ENCODE measurements around the gene CREB3L4.

The CREB3L4 gene

GRCh38 chr1:153938996-153939395 lies 28.7 kb upstream of the CREB3L4 start:
- Histone ChIP-seq H3K4me1 (ENCODE audit: control insufficient read depth, insufficient read depth, low read length, poor library complexity, severe bottlenecking) (peaks cover 14% of the 10 kb centered on the region), H3K36me3 (ENCODE audit: control insufficient read depth, insufficient read depth, low read length) (peaks cover 85% of the 10 kb centered on the region)

GRCh38 chr1:153939476-153939875 lies 28.2 kb upstream of the CREB3L4 start:
- Histone ChIP-seq H3K4me1 (ENCODE audit: control insufficient read depth, insufficient read depth, low read length, poor library complexity, severe bottlenecking) (peaks cover 18% of the 10 kb centered on the region), H3K27me3 (replicated peaks; ENCODE audit: control insufficient read depth, insufficient read depth, low read length, poor library complexity, severe bottlenecking) (no peaks in the 10 kb centered on the region), H3K27ac (ENCODE audit: insufficient read depth, low read length, poor library complexity, severe bottlenecking) (no peak overlapping the region), H3K4me3 (ENCODE audit: insufficient read depth, low read depth, low read length, poor library complexity, severe bottlenecking) (no peak overlapping the region), H3K9me3 (ENCODE audit: control insufficient read depth, low read length) (no peaks in the 10 kb centered on the region), H3K36me3 (ENCODE audit: control insufficient read depth, insufficient read depth, low read length) (peaks cover 80% of the 10 kb centered on the region)
- DNase-seq = no peak

More at GRCh38 chr1:153938996-153939395, 28.7 kb upstream of the CREB3L4 start:
- Histone ChIP-seq H3K27ac (ENCODE audit: insufficient read depth, low read length, poor library complexity, severe bottlenecking) (no peak overlapping the region), H3K4me3 (ENCODE audit: insufficient read depth, low read depth, low read length, poor library complexity, severe bottlenecking) (no peak overlapping the region), H3K27me3 (replicated peaks; ENCODE audit: control insufficient read depth, insufficient read depth, low read length, poor library complexity, severe bottlenecking) (no peaks in the 10 kb centered on the region), H3K9me3 (ENCODE audit: control insufficient read depth, low read length) (no peaks in the 10 kb centered on the region)
- no peak for DNase-seq

- H3K27me3 ChIP-seq (replicated peaks; ENCODE audit: control insufficient read depth, insufficient read depth, low read length, poor library complexity, severe bottlenecking) = no peaks in the 10 kb centered on the region
- peaks cover 21% of the 10 kb centered on the region for H3K4me1 ChIP-seq (ENCODE audit: control insufficient read depth, insufficient read depth, low read length, poor library complexity, severe bottlenecking)
- peaks cover 68% of the 10 kb centered on the region for H3K36me3 ChIP-seq (ENCODE audit: control insufficient read depth, insufficient read depth, low read length)
- DNase-seq = no peak
- no peak overlapping the region for H3K27ac ChIP-seq (ENCODE audit: insufficient read depth, low read length, poor library complexity, severe bottlenecking)
- no peaks in the 10 kb centered on the region for H3K9me3 ChIP-seq (ENCODE audit: control insufficient read depth, low read length)
- H3K4me3 ChIP-seq (ENCODE audit: insufficient read depth, low read depth, low read length, poor library complexity, severe bottlenecking) = no peak overlapping the region
Observed at GRCh38 chr1:153940756-153941155, 26.9 kb upstream of the CREB3L4 start.

- Histone ChIP-seq H3K27ac (ENCODE audit: insufficient read depth, low read length, poor library complexity, severe bottlenecking) (no peak overlapping the region), H3K4me1 (ENCODE audit: control insufficient read depth, insufficient read depth, low read length, poor library complexity, severe bottlenecking) (peaks cover 25% of the 10 kb centered on the region), H3K4me3 (ENCODE audit: insufficient read depth, low read depth, low read length, poor library complexity, severe bottlenecking) (no peak overlapping the region), H3K27me3 (replicated peaks; ENCODE audit: control insufficient read depth, insufficient read depth, low read length, poor library complexity, severe bottlenecking) (no peaks in the 10 kb centered on the region), H3K9me3 (ENCODE audit: control insufficient read depth, low read length) (no peaks in the 10 kb centered on the region), H3K36me3 (ENCODE audit: control insufficient read depth, insufficient read depth, low read length) (peaks cover 55% of the 10 kb centered on the region)
- no peak for DNase-seq
Observed at GRCh38 chr1:153941826-153942725, 25.6 kb upstream of the CREB3L4 start.

- Histone ChIP-seq H3K27me3 (replicated peaks; ENCODE audit: control insufficient read depth, insufficient read depth, low read length, poor library complexity, severe bottlenecking) (no peaks in the 10 kb centered on the region), H3K4me3 (ENCODE audit: insufficient read depth, low read depth, low read length, poor library complexity, severe bottlenecking) (no peak overlapping the region), H3K9me3 (ENCODE audit: control insufficient read depth, low read length) (no peaks in the 10 kb centered on the region), H3K27ac (ENCODE audit: insufficient read depth, low read length, poor library complexity, severe bottlenecking) (peak overlapping the region; percentile 27), H3K4me1 (ENCODE audit: control insufficient read depth, insufficient read depth, low read length, poor library complexity, severe bottlenecking) (peaks cover 25% of the 10 kb centered on the region), H3K36me3 (ENCODE audit: control insufficient read depth, insufficient read depth, low read length) (peaks cover 50% of the 10 kb centered on the region)
- DNase-seq = no peak
Observed at GRCh38 chr1:153942766-153943549, 24.7 kb upstream of the CREB3L4 start.

GRCh38 chr1:153944005-153944826 lies 23.5 kb upstream of the CREB3L4 start:
- peaks cover 25% of the 10 kb centered on the region for H3K4me1 ChIP-seq (ENCODE audit: control insufficient read depth, insufficient read depth, low read length, poor library complexity, severe bottlenecking)
- peak overlapping the region; percentile 77 for H3K27ac ChIP-seq (ENCODE audit: insufficient read depth, low read length, poor library complexity, severe bottlenecking)
- H3K36me3 ChIP-seq (ENCODE audit: control insufficient read depth, insufficient read depth, low read length) = peaks cover 56% of the 10 kb centered on the region

GRCh38 chr1:153944827-153945117 lies 22.9 kb upstream of the CREB3L4 start:
- Histone ChIP-seq H3K4me1 (ENCODE audit: control insufficient read depth, insufficient read depth, low read length, poor library complexity, severe bottlenecking) (peaks cover 25% of the 10 kb centered on the region), H3K36me3 (ENCODE audit: control insufficient read depth, insufficient read depth, low read length) (peaks cover 52% of the 10 kb centered on the region), H3K27ac (ENCODE audit: insufficient read depth, low read length, poor library complexity, severe bottlenecking) (peak overlapping the region; percentile 77), H3K4me3 (ENCODE audit: insufficient read depth, low read depth, low read length, poor library complexity, severe bottlenecking) (peak overlapping the region; percentile 79), H3K9me3 (ENCODE audit: control insufficient read depth, low read length) (no peaks in the 10 kb centered on the region), H3K27me3 (replicated peaks; ENCODE audit: control insufficient read depth, insufficient read depth, low read length, poor library complexity, severe bottlenecking) (no peaks in the 10 kb centered on the region)
- no peak for DNase-seq

More at GRCh38 chr1:153944005-153944826, 23.5 kb upstream of the CREB3L4 start:
- Histone ChIP-seq H3K9me3 (ENCODE audit: control insufficient read depth, low read length) (no peaks in the 10 kb centered on the region), H3K27me3 (replicated peaks; ENCODE audit: control insufficient read depth, insufficient read depth, low read length, poor library complexity, severe bottlenecking) (no peaks in the 10 kb centered on the region), H3K4me3 (ENCODE audit: insufficient read depth, low read depth, low read length, poor library complexity, severe bottlenecking) (peak overlapping the region; percentile 79)
- no peak for DNase-seq

- Histone ChIP-seq H3K27me3 (replicated peaks; ENCODE audit: control insufficient read depth, insufficient read depth, low read length, poor library complexity, severe bottlenecking) (no peaks in the 10 kb centered on the region), H3K36me3 (ENCODE audit: control insufficient read depth, insufficient read depth, low read length) (peaks cover 52% of the 10 kb centered on the region), H3K27ac (ENCODE audit: insufficient read depth, low read length, poor library complexity, severe bottlenecking) (peak overlapping the region; percentile 77), H3K4me1 (ENCODE audit: control insufficient read depth, insufficient read depth, low read length, poor library complexity, severe bottlenecking) (peaks cover 25% of the 10 kb centered on the region), H3K4me3 (ENCODE audit: insufficient read depth, low read depth, low read length, poor library complexity, severe bottlenecking) (peak overlapping the region; percentile 79), H3K9me3 (ENCODE audit: control insufficient read depth, low read length) (no peaks in the 10 kb centered on the region)
- peak; percentile 73 to 77 (median 75) for DNase-seq
Observed at GRCh38 chr1:153945131-153945794, 22.4 kb upstream of the CREB3L4 start.

- peak; percentile 72 for DNase-seq
Observed at GRCh38 chr1:153945795-153946621, 21.7 kb upstream of the CREB3L4 start.

More at GRCh38 chr1:153945795-153946621, 21.7 kb upstream of the CREB3L4 start:
- Histone ChIP-seq H3K9me3 (ENCODE audit: control insufficient read depth, low read length) (no peaks in the 10 kb centered on the region), H3K36me3 (ENCODE audit: control insufficient read depth, insufficient read depth, low read length) (peaks cover 52% of the 10 kb centered on the region), H3K4me1 (ENCODE audit: control insufficient read depth, insufficient read depth, low read length, poor library complexity, severe bottlenecking) (peaks cover 25% of the 10 kb centered on the region), H3K27me3 (replicated peaks; ENCODE audit: control insufficient read depth, insufficient read depth, low read length, poor library complexity, severe bottlenecking) (no peaks in the 10 kb centered on the region), H3K27ac (ENCODE audit: insufficient read depth, low read length, poor library complexity, severe bottlenecking) (peak overlapping the region; percentile 77), H3K4me3 (ENCODE audit: insufficient read depth, low read depth, low read length, poor library complexity, severe bottlenecking) (peak overlapping the region; percentile 79)

All from effector memory CD4-positive, alpha-beta T cell (primary cell).